ENCODE data around the gene CLP1. TPM values are rescaled to one million over a fixed set of nuclear protein-coding genes. Genes with fewer than 3 reads are reported as not detected.

Gene CLP1
- total RNA-seq, 1 experiment from 2014 or later, result 23.4 TPM

DNA sequence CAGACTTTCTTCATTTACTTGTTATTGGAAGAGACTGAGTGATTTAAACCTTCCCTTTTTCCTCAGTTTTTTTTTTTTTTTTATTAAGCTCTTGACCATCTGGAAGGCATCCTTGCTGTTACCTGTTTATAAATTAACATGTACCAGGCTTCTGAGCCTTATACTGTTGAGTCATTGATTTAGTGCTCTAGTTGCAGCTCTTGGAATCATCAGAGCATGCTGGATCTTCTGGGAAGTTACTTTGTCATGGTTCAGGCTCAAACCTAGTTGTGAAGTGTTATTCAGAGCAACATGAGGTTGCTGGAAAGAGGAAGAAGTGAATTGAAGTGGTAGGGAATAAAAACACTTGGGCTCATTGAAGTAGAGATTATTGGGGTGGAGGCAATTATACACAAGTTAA is 16.7 kb downstream of the CLP1 start:
- DNase-seq, result no peak
- peaks cover 29% of the 10 kb centered on the region for H4K20me1 ChIP-seq (ENCODE audit: insufficient read depth)
- POLR2A ChIA-PET (ENCODE audit: unreplicated experiment), result interaction anchor here (0.6 kb wide), 1 partner anchor 22 kb away, joined by 3 read pairs; no protein-coding TSS in a partner anchor
- CTCF ChIA-PET, result no interaction called here
- H3K79me2 ChIP-seq (ENCODE audit: low read depth), result peaks cover 98% of the 10 kb centered on the region
- H3K36me3 ChIP-seq (ENCODE audit: low read depth), result peaks cover 40% of the 10 kb centered on the region
- H3K4me3 ChIP-seq, result no peak overlapping the region
- TF ChIP-seq, protein P1, sequence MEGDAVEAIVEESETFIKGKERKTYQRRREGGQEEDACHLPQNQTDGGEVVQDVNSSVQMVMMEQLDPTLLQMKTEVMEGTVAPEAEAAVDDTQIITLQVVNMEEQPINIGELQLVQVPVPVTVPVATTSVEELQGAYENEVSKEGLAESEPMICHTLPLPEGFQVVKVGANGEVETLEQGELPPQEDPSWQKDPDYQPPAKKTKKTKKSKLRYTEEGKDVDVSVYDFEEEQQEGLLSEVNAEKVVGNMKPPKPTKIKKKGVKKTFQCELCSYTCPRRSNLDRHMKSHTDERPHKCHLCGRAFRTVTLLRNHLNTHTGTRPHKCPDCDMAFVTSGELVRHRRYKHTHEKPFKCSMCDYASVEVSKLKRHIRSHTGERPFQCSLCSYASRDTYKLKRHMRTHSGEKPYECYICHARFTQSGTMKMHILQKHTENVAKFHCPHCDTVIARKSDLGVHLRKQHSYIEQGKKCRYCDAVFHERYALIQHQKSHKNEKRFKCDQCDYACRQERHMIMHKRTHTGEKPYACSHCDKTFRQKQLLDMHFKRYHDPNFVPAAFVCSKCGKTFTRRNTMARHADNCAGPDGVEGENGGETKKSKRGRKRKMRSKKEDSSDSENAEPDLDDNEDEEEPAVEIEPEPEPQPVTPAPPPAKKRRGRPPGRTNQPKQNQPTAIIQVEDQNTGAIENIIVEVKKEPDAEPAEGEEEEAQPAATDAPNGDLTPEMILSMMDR (conservative IDR thresholded peaks at IDR 0.05), result no peak
- TF ChIP-seq EZH2 (IDR thresholded peaks at IDR 0.05; ENCODE audit: low read depth), result no peak
- H3K4me1 ChIP-seq (replicated peaks; ENCODE audit: insufficient read depth), result peaks cover 47% of the 10 kb centered on the region
- no peaks in the 10 kb centered on the region for H3K9me3 ChIP-seq (ENCODE audit: insufficient read depth, low read depth)
- no peak overlapping the region for H2AFZ ChIP-seq
- H3F3A ChIP-seq (ENCODE audit: insufficient read depth, low read depth), result peaks cover 29% of the 10 kb centered on the region; the same call in 1 of the 2 replicates
- no TSS peak for BruUV-seq (replicated peaks)
- intact Hi-C loops (cut with micrococcal nuclease; ENCODE audit: unreplicated experiment), result no loop called here
- H3K4me2 ChIP-seq, result peak overlapping the region; percentile 56
- no peaks in the 10 kb centered on the region for H3K27me3 ChIP-seq (ENCODE audit: insufficient read depth, low read depth)
- H3K27ac ChIP-seq, result peak overlapping the region; percentile 53
- no peaks in the 10 kb centered on the region for H3K9me2 ChIP-seq (ENCODE audit: insufficient read depth)

- H3K36me3 ChIP-seq (ENCODE audit: low read depth), result peaks cover 40% of the 10 kb centered on the region
- peak in 1 of 2 experiments; percentile 72 for DNase-seq
- CTCF ChIA-PET, result interaction anchor here (1.0 kb wide), 1 partner anchor 89 kb away, joined by 3 read pairs; no protein-coding TSS in a partner anchor
Observed at GRCh38 chr11:57675176-57675941, 17.8 kb downstream of the CLP1 start.

DNA sequence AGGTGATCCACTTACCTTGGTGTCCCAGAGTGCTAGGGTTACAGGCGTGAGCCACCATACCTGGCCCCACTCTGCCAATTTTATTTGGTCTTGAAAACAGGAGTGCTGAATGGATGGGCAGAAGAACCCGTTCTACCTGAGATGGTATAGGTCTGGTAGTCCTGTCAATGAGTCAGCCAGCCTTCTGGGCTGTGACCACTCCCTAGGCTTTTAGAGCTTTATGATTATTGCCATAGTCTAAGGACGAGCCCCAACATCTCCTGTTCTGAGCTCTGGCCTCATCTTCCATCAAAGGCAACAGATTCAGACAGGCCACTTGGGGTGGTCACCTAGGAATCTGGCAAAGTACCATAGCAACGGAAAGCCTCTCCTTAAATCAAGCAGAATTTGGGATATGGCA is 21.8 kb downstream of the CLP1 start:
- Histone ChIP-seq H3K27me3 (ENCODE audit: insufficient read depth, low read depth) (no peaks in the 10 kb centered on the region), H3K27ac (peak overlapping the region; percentile 81), H3K9me2 (ENCODE audit: insufficient read depth) (no peaks in the 10 kb centered on the region), H2AFZ (no peak overlapping the region), H4K20me1 (ENCODE audit: insufficient read depth) (peaks cover 62% of the 10 kb centered on the region), H3K36me3 (ENCODE audit: low read depth) (peaks cover 49% of the 10 kb centered on the region), H3K4me1 (replicated peaks; ENCODE audit: insufficient read depth) (peaks cover 46% of the 10 kb centered on the region), H3K9me3 (ENCODE audit: insufficient read depth, low read depth) (no peaks in the 10 kb centered on the region), H3K4me2 (peak overlapping the region; percentile 55), H3K4me3 (no peak overlapping the region), H3F3A (ENCODE audit: insufficient read depth, low read depth) (peaks cover 38% of the 10 kb centered on the region), H3K79me2 (ENCODE audit: low read depth) (peaks cover 92% of the 10 kb centered on the region)
- TF ChIP-seq, protein P1 (conservative IDR thresholded peaks at IDR 0.05), result no peak
- ChIA-PET CTCF (interaction anchor here (0.9 kb wide), 1 partner anchor 121 kb away, joined by 3 read pairs; no protein-coding TSS in a partner anchor), POLR2A (ENCODE audit: unreplicated experiment) (no interaction called here)
- peak; percentile 44 to 81 for DNase-seq
- no TSS peak for BruUV-seq (replicated peaks)
- intact Hi-C loops (cut with micrococcal nuclease; ENCODE audit: unreplicated experiment), result no loop called here

More at GRCh38 chr11:57675176-57675941, 17.8 kb downstream of the CLP1 start:
- Histone ChIP-seq H3K27me3 (ENCODE audit: insufficient read depth, low read depth) (no peaks in the 10 kb centered on the region), H2AFZ (no peak overlapping the region), H3K9me3 (ENCODE audit: insufficient read depth, low read depth) (no peaks in the 10 kb centered on the region), H3K4me2 (peak overlapping the region; percentile 56), H3K79me2 (ENCODE audit: low read depth) (peaks cover 98% of the 10 kb centered on the region), H3K27ac (peak overlapping the region; percentile 53), H3K9me2 (ENCODE audit: insufficient read depth) (no peaks in the 10 kb centered on the region), H3F3A (ENCODE audit: insufficient read depth, low read depth) (peaks cover 40% of the 10 kb centered on the region), H3K4me1 (replicated peaks; ENCODE audit: insufficient read depth) (peaks cover 47% of the 10 kb centered on the region), H3K4me3 (peak overlapping the region; percentile 5; the same call in 1 of the 2 replicates), H4K20me1 (ENCODE audit: insufficient read depth) (peaks cover 37% of the 10 kb centered on the region)
- intact Hi-C loops (cut with micrococcal nuclease; ENCODE audit: unreplicated experiment), result no loop called here
- TF ChIP-seq, protein P1 (conservative IDR thresholded peaks at IDR 0.05), result no peak
- TF ChIP-seq EZH2 (IDR thresholded peaks at IDR 0.05; ENCODE audit: low read depth), result no peak
- POLR2A ChIA-PET (ENCODE audit: unreplicated experiment), result interaction anchor here (0.7 to 0.9 kb wide), 2 partner anchors 34 to 1368 kb away, joined by 3 to 7 read pairs; no protein-coding TSS in a partner anchor
- no TSS peak for BruUV-seq (replicated peaks)
